Brain microvascular endothelial cell (primary cell): ENCODE results near the gene CXorf65.

ENCODE experiments used
- DNase-seq: peaks from one replicate; pipeline ENCODE4 v3.0.0-alpha.2; 2020
- H3K27ac ChIP-seq: fragments of 250-450 bp; sonication (Bioruptor Pico); 2 replicates; pipeline ENCODE4 v1.5.1; 2020; ENCODE audit warnings: mild to moderate bottlenecking, moderate library complexity
- H3K27me3 ChIP-seq: fragments of 250-450 bp; sonication (Bioruptor Pico); replicated peaks from 2 replicates; pipeline ENCODE4 v1.5.1; 2020; ENCODE audit warnings: mild to moderate bottlenecking
- H3K36me3 ChIP-seq: fragments of 250-450 bp; sonication (Bioruptor Pico); replicated peaks from 2 replicates; pipeline ENCODE4 v1.5.1; 2020; ENCODE audit warnings: mild to moderate bottlenecking
- H3K4me3 ChIP-seq: 2 replicates; pipeline ENCODE4 v1.5.1; 2011; ENCODE audit warnings: low read depth, mild to moderate bottlenecking, control low read depth, low read length, moderate library complexity
- CTCF ChIP-seq: IDR thresholded peaks from 2 replicates; pipeline ENCODE4 v1.5.1; 2011; ENCODE audit warnings: low read depth, mild to moderate bottlenecking, moderate library complexity, low read length, control low read depth, inconsistent platforms; ENCODE audit errors: missing control alignments
- in situ Hi-C: cut with HindIII; loops from 2 replicates; pipeline ENCODE4 v1.10.0; 2017; ENCODE audit warnings: low sequenced_read_pairs, low pct_ligation_motif_present

The CXorf65 gene

GRCh38 chrX:71085900-71086299, 20.6 kb downstream of the CXorf65 start:
- Histone ChIP-seq H3K27me3 (no peaks in the 10 kb centered on the region), H3K27ac (no peak overlapping the region), H3K36me3 (no peaks in the 10 kb centered on the region), H3K4me3 (no peak overlapping the region)
- in situ Hi-C loops = no loop called here
- no peak for TF ChIP-seq CTCF
- no peak for DNase-seq

- DNase-seq = no peak
- Histone ChIP-seq H3K27me3 (no peaks in the 10 kb centered on the region), H3K27ac (no peak overlapping the region), H3K4me3 (no peak overlapping the region), H3K36me3 (no peaks in the 10 kb centered on the region)
- no peak for TF ChIP-seq CTCF
- in situ Hi-C loops = no loop called here
These were observed 23.7 kb downstream of the CXorf65 start for GRCh38 chrX:71082822-71083221.

- no peaks in the 10 kb centered on the region for H3K36me3 ChIP-seq
- H3K27ac ChIP-seq = no peak overlapping the region
- H3K27me3 ChIP-seq = no peaks in the 10 kb centered on the region
- no peak for DNase-seq
- TF ChIP-seq CTCF = no peak
- H3K4me3 ChIP-seq = no peak overlapping the region
- in situ Hi-C loops = no loop called here
These were observed 24.4 kb downstream of the CXorf65 start for GRCh38 chrX:71082124-71082647.

GRCh38 chrX:71081330-71082123, 25.0 kb downstream of the CXorf65 start:
- peak; percentile 18 for DNase-seq
- H3K27ac ChIP-seq = no peak overlapping the region
- no peak overlapping the region for H3K4me3 ChIP-seq
- in situ Hi-C loops = no loop called here
- H3K27me3 ChIP-seq = no peaks in the 10 kb centered on the region
- H3K36me3 ChIP-seq = no peaks in the 10 kb centered on the region
- no peak for TF ChIP-seq CTCF

GRCh38 chrX:71070531-71070930, 36.0 kb downstream of the CXorf65 start:
- in situ Hi-C loops = no loop called here
- Histone ChIP-seq H3K27me3 (no peaks in the 10 kb centered on the region), H3K36me3 (no peaks in the 10 kb centered on the region), H3K4me3 (no peak overlapping the region), H3K27ac (no peak overlapping the region)
- DNase-seq = no peak
- TF ChIP-seq CTCF = no peak
